HG03378 (cell line): Measurements from ENCODE around the gene FGR.

Experiments
- ATAC-seq: cut with Tn5 transposase; IDR thresholded peaks from one replicate; pipeline ENCODE4 v1.9.1; 2021; ENCODE audit warnings: mild to moderate bottlenecking, moderate library complexity; ENCODE audit not compliant: unreplicated experiment

FGR gene

GRCh38 chr1:27618341-27619082, 16.5 kb downstream of the FGR start:
- no peak for ATAC-seq

DNA sequence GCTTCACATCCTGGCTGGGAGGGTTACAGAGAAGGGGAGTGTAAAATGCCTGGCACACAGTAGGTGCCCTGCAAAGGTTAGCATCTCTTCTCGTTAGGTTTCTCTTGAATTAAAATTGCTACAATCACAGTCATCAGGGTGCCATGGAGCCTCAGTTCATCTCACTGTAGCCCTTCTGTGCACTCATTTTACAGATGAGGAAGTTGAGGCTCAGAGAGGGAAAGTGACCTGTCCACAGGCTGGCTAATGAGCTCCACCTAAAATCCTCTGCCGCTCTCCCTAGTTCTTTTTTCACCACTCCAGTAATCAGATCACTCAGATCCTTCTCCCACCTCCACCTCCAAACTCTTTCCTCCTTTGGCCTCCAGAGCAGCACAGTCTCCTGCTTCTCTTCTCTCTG, 17.6 kb downstream of the FGR start:
- no peak for ATAC-seq

- no peak for ATAC-seq
Observed at GRCh38 chr1:27616441-27616840, 18.5 kb downstream of the FGR start.

DNA sequence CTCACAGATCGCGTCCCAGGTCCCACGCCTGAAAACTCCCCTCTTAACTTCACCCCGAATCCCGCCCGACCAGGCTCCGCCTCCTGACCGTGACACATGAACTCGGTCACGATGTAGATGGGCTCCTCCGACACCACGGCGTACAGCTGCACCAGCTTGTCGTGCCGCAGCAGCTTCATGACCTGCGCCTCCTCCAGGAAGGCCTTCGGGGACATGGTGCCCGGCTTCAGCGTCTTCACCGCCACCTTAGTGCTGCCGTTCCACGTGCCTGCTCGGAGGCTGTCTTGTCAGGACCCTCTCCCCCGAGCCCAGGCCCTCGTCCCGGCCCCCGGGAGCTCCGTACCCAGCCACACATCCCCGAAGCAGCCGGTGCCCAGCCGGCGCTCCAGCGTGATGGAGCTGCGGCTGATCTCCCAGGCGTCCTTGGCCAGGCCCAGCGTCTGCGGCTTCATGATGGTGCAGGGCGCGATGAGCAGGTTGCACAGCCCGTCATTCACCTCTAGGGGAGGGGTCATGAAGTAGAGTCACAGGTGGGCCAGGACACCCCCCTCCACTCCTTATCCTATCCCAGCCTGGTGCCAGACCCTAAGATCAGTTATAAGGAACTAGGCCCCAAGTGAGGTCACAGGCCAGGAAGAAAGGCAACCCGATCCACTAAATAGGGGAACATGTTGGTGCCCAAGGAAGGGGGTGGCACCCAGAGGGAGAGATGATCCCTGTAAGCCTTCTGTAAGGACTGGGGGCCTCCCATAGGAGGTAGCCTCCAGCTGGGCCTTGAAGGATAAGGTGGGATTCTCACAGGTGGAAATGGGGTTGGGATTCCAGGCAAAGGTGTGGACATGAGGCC, 19.4 kb downstream of the FGR start:
- no peak for ATAC-seq

DNA sequence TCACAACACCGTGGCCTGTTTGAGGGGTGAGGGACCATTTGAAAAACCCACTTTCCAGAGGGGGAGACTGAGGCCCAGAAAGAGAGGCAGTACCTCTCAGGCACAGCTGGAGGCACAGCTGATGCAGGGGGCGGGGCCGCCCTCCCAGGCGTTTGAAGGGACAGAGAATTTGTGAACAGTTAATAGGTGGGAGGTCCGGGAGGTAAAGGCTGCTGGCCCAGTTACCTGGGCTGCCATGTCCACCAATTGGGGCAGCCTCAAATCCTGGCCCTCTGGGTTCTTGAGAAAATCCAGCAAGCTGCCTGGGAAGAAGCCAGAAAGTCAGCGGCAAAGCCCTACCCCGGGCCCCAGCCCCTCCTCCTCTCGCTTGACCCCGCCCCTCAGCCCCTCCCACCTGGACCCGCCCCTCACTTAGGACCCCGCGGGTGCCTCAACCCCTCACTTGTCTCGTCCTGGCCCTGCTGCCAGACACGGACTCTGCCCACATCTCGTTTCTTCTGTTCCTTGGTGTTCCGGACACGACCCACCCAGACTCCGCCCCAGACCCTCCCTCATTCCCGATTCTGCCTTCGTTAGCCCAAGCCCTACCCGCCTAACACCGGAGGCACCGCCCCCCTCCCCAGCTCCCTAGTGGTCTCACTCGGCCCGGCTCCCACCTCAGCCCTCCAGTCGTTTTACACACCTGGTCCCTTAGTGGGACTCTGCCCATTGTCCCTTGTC, 20.2 kb downstream of the FGR start:
- ATAC-seq = no peak

DNA sequence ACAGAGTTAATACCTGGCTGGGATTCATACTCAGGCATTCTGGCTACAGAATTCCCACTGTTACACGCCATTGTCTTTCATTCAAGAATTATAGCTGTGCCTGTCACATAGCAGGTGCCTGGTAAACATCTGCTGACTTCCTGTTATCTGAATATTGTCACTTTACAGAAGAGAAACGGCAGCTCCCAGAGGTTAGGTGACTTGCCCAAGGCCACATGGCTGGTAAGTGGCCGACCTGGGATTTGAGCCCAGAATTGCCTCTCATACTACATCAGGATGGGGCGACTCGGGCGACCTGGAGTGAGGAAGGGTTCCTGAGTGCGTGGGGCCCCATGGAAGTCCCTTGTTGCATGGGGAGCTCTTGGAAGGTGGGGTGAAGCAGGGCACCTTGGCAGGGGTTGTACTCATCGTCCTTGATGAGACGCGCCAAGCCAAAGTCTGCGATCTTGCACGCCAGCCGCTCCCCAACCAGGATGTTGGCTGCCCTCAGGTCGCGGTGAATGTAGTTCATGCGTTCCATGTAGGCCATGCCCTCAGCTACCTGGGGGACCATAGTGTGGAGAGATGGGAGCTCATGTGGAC, 20.9 kb downstream of the FGR start:
- no peak for ATAC-seq

DNA sequence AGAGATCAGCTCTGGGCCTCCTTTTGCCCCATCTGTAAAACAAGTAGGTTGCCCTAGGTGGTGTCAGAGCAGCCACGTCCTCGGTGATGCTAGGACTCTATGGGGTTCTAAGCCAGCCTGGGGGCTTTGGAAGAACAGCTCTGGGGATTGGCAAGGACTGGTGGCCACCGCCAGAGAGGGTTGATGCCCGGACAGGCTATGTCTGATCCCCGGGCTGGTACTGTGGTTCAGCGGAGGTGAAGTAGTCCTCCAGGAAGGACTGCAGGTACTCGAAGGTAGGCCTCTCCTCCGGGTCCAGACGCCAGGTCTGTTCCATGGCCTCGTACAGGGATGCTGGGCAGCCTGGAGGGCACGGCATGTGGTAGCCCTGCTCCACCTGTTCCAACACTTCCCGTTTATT, 22.3 kb downstream of the FGR start:
- no peak for ATAC-seq

GRCh38 chr1:27611450-27611849, 23.5 kb downstream of the FGR start:
- no peak for ATAC-seq

GRCh38 chr1:27609618-27610240, 25.3 kb downstream of the FGR start:
- ATAC-seq = no peak

- ATAC-seq = no peak
Observed at GRCh38 chr1:27609210-27609555, 25.8 kb downstream of the FGR start.

GRCh38 chr1:27607239-27607804, 27.7 kb downstream of the FGR start:
- no peak for ATAC-seq

- no peak for ATAC-seq
Observed at GRCh38 chr1:27606708-27607238, 28.2 kb downstream of the FGR start.

GRCh38 chr1:27605796-27606707, 28.9 kb downstream of the FGR start:
- ATAC-seq = no peak

- no peak for ATAC-seq
Observed at GRCh38 chr1:27605300-27605766, 29.7 kb downstream of the FGR start.

- no peak for ATAC-seq
Observed at GRCh38 chr1:27604579-27605299, 30.2 kb downstream of the FGR start.

GRCh38 chr1:27603681-27604578, 31.1 kb downstream of the FGR start, which contains the start of gene AHDC1:
Gene AHDC1 (minus strand): TSS chr1:27604144. CDS start chr1:27552115, 52,029 bp downstream.
- no peak for ATAC-seq

DNA sequence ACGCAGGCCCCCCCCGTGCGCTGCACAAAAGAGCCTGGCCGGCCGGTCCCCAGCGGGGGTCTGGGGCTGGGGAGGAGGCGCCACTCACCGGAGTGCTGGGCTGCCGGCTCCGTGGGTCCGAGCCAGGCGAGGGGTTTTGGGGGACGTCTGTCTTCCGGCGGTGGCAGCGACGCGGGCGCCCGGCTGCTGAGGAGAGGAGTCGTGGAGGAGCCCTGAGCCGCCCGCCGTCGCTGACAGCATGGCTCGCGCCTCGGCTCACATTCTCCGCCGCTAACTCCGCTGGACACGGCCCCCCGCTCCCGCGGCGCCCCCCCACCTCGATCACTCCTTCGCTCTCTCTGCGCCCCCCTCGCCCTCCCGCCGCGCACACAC, 31.7 kb downstream of the FGR start:
- ATAC-seq = no peak
